Activated CD8-positive, alpha-beta memory T cell treated with anti-CD3 and anti-CD28 coated beads for 4 hours (primary cell): ENCODE data around the gene KLHL17.

Experiments
- DNase-seq, 2 donors: peaks; one replicate each; pipeline ENCODE4 v3.0.0-alpha.2; 2020; ENCODE audit warnings: low read depth in 2 of 2

The KLHL17 gene

GRCh38 chr1:960363-961131 lies at the start of gene KLHL17:
TSS of gene KLHL17 (plus strand) at chr1:960584. CDS start at chr1:960694, 110 bp downstream.
- DNase-seq: peak; percentile 57 to 59

DNA sequence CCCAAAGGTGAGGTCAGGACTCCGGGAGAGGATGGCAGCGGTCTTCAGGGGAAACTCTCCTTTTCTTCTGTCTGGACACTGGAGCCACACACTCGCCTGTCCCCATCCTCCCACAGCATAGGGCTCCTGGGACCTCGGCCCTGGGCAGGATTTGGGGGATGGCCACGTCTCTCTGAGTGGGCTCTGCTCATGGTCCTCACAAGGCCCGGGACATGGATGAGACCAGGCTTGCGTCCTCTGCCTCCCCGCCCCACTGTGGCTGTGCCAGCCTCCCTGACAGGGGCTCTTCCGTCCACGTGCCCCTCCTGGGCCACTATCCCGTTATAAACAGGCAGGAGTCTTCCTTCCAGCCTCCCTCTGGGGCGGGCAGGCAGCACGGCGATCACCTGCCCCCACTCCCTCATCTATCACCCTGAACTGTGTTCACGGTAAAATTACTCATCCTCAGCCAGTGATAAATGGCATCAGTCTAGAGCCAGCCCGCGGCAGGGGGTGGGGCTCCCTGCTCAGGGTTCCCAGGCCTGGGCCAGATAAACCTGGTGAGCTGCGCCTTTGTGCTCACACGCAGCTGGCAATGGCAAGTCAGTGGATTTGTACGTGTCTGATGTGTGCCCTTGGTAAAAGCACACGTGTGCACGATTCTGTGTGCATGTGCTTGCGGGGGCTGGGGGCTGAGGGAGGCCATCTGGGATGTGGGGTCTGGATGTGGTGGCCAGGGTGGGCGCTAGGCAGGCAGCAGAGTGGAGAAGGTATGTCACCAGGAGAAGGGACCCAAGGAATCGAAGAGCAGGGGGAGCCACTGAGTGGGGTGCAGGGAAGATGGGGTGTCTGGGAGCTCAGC lies 49.3 kb upstream of the KLHL17 start:
- no peak for DNase-seq

DNA sequence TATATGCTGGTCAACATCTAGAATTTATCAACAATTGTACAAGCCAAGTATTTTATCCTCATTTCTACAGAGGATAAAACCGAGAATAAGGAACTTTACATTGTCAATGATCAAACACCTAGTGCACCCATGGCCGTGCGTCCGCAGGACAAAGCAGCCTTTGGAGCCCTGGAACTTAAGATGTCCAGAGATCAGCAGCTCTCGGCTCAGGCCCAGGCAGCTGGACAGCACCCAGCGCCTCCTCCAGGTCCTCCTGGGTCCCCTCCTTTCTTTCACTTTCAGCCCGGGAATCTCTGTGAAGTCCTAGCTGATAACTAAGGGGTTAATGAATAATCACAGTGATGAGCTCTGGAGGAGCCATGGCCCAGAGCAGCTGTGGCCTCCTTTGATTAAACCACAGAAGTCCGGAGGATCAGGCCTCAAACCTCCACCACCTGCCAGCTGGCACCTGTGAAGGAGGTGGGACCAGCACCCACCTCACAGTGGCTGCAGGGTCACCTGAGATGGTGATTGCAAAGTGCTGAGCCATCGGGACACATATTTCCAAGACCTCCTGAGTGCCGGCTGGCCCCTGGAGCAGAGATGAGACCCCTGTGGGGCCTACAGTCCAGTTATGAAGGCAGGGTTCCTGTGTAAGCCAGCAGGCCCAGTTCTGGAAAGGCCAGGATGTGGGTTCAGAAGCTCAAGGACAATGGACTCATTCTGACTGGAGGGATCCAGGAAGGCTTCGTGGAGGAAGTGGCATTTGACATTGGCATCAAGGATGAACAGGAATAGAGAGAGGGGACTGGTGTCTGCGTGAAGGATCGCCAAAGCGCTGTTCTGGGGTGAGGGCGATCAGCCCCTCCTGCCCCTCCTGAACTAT lies 48.3 kb upstream of the KLHL17 start:
- no peak for DNase-seq

- DNase-seq: no peak
Observed at GRCh38 chr1:912740-913301, 47.6 kb upstream of the KLHL17 start.

GRCh38 chr1:913491-914130 lies 46.8 kb upstream of the KLHL17 start:
- DNase-seq: no peak

DNA sequence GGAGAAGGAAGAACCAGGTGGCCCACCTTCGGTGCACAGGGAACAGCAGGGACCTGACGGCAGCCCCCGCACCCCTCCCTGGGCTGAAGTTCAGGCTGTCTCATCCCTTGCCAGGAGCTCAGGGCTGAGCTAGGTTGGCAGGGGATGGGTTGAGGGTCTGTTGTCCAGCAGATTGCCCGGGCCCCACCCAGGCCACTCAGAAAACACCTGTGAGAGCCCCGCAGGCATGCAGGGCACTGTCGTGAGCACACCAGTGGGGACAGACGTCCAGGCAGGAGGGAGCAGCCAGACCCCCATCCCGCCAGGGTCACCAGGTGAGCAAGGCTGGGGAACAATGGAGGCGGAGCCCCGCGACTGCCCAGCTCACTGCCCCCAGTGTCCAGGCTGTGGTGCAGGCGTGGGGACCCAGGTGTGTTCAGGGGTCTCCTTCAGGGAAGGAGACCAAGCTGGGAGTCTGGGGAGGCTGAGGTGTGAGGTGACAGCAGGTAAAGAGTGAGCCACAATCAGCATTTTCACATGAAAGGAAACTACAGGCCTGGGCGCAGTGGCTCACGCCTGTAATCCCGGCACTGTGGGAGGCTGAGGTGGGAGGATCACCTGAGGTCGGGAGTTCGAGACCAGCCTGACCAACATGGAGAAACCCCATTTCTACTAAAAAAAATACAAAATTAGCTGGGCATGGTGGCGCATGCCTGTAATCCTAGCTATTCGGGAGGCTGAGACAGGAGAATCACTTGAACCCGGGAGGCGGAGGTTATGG lies 46.1 kb upstream of the KLHL17 start:
- no peak for DNase-seq

DNA sequence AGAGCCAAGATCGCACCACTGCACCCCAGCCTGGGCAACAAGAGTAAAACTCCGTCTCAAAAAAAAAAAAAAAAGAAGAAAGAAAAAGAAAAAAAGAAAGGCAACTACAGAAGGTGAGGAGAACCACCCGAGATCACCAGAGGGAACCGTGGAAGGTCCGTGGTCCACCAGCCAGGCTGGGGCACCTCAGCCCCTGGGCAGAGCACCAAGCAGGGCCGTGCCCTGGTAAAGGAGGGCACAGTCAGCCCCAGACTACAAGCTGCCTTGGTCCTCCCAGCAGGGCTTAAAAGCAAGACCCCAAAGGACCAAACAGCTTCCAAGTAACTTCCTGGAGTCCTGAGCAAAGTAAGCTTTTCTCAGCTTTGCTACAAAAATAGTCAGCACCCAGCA lies 45.5 kb upstream of the KLHL17 start:
- DNase-seq: no peak

DNA sequence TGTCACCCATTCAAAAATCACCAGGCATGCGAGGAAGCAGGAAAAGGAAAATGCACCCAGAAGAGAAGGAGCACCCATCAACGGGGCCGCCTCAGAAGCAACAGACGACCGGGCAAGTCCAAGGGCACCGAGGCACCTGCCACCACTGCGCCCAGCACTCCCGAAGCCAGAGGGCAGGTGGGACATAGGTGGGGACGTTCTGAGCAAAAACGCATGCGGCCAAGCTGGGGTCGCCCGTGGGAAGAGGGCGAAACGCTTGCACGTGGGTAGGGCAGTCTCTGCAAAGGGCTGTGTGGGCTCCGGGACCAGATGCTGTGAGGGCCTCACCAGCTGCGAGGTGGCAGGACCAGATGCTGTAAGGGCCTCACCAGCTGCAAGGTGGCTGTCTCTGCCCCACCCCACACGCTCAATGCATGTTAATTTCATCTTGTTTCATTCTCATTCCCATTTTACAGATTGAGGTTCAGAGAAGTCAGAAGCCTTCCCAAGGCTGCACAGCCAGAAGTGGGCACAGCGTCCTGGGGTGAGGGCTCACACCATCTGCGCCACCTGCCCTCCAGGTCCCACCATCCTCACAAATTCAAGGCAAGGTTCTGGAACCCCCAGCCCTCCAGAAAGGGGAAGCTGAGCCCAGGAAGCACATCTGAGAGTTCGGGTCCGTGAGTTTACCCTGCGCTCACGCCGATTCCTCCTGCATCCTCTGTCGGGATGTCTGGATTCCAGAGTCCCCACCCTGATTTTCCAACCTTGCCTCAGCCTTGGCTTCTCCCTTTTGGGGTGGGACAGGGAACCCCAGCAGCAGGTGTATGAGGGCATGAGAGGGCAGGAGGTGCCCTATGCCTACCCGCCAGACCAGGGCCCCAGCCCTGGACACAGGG lies 44.9 kb upstream of the KLHL17 start:
- no peak for DNase-seq

GRCh38 chr1:916173-917075 lies 44.0 kb upstream of the KLHL17 start:
- no peak for DNase-seq

DNA sequence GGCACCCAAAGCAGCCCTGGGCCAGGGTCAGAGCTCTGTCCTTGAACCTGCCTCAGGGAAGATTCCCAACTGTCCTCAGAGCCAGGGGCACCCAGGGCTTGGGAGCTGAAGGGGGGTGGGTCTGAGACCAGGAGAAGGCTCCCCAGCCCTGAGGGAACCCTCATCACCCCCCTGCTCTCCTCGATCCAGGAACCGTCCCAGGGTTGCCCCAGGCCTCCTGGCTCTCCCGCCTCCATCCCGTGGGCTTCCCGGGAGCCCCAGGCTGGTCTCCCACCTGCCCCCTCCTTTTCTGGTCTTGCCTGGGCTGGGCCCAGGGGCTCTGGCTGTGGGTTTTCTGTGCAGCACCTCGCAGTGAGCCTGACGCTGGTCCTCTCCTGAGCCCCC lies 43.3 kb upstream of the KLHL17 start:
- DNase-seq: no peak

- DNase-seq: no peak
Observed at GRCh38 chr1:917466-918091, 42.8 kb upstream of the KLHL17 start.

DNA sequence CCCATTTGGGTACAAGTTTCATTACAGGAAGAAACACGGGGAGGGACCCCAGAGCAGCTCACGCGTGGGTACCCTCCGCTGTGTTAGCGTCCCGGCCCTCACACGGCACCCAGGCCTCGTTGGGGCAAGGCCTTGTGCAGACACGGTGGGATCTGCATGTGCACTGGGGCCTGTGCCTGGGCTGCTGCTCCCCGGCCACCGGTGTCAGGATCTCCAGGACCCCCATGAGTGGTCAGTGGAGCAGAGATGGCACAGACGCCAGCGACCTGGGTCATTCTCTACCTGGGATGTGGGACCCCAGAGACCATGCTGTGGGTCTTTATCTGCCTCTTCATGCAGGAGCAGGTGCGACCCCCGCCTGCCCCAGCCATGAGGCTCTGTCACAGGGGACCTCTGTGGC lies 42.0 kb upstream of the KLHL17 start:
- DNase-seq: no peak

GRCh38 chr1:918843-919242 lies 41.5 kb upstream of the KLHL17 start:
- no peak for DNase-seq

- DNase-seq: no peak
Observed at GRCh38 chr1:919271-919872, 41.0 kb upstream of the KLHL17 start.

DNA sequence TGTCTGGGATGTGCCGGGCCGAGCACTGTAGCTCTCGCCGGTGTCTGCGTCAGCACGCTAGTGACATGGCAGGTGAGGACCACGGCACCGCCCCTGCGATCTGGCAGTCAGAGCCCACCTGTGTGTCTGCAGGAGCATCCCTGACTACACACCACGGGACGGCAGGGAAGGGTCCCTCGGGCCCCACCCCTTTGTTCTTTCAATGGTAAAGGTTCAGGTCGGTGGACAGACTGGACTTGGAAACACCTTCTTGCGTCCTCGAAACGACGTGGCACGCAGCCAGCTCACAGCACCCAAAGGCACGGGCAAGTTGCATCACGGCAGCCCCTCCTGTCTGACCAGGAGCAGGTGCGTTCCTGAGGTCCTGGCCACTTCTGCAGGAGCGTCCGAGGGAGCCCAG lies 40.4 kb upstream of the KLHL17 start:
- DNase-seq: no peak

- DNase-seq: no peak
Observed at GRCh38 chr1:920521-920920, 39.9 kb upstream of the KLHL17 start.

DNA sequence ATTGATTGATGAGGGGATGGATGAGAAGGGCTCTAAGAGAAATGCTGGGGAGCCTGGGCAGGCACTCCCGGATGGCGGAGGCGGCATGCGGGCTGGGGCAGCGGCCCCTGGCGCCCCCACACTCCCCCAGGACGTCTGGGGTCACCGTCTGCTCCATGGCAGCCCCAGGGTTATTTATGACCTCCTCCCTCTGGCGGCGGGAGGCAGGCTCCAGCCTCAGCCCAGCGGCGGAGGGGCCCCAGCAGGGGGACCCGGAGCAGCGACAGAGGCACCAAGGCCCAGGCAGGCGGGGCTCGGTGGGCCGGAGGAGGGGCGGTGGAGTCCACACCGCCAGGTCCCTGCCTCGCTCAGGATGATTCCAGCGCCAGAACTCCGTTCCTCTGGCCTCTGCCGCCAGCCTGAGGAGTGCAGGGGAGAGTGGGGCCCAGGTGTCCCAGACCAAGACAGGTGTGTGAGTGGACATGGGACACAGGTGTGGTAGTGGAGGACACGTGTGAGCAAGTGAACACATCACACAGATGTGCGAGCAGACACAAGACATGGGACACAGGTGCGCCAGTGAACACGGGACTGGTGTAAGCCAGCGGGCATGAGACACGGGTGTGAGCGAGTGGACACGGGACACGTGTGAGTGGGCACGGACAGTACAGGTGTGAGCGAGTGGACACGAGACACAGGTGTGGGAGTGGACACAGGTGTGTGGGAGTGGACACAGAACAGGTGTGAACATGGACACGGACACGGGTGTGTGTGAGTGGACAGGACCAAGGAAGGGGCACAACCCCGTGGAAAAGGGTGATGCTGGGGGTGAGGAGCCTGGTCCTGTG lies 39.2 kb upstream of the KLHL17 start:
- no peak for DNase-seq
